GM12864 (cell line): ENCODE data around the gene IFIT3.

Source experiments
- DNase-seq: peaks from one replicate; pipeline ENCODE4 v3.0.0-alpha.2; 2011; ENCODE audit warnings: low read depth
- H3K4me3 ChIP-seq: 2 replicates; pipeline ENCODE4 v1.5.1; 2011; ENCODE audit warnings: mild to moderate bottlenecking, low read depth, low read length, control low read depth
- CTCF ChIP-seq: IDR thresholded peaks from 2 replicates; pipeline ENCODE4 v1.5.1; 2011; ENCODE audit warnings: low read depth, mild to moderate bottlenecking, moderate library complexity, low read length, control low read depth, inconsistent platforms; ENCODE audit errors: missing control alignments

Gene IFIT3, protein sequence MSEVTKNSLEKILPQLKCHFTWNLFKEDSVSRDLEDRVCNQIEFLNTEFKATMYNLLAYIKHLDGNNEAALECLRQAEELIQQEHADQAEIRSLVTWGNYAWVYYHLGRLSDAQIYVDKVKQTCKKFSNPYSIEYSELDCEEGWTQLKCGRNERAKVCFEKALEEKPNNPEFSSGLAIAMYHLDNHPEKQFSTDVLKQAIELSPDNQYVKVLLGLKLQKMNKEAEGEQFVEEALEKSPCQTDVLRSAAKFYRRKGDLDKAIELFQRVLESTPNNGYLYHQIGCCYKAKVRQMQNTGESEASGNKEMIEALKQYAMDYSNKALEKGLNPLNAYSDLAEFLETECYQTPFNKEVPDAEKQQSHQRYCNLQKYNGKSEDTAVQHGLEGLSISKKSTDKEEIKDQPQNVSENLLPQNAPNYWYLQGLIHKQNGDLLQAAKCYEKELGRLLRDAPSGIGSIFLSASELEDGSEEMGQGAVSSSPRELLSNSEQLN

DNA sequence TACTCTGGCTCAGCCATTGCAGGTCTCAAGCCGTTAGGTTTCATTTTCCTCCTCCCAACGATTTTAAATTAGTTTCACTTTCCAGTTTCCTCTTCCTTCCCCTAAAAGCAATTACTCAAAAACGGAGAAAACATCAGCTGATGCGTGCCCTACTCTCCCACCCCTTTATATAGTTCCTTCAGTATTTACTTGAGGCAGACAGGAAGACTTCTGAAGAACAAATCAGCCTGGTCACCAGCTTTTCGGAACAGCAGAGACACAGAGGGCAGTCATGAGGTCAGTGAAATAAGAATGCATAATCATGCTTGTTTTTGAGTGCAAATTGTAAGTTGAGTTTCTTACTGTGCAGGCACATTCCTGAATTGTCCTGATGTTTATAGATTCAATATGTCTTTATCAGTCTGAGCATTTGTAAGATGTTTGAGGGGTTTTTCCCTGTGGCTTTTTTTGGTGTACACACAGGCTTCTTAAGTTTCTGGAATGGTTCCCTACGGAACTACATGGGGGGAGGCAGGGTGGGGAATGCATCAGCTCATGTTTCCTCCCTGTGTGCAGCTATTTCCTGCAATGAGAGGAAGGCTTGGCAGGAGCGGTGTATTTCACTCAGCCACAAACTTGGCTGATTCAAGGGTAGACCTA, at the start of gene IFIT3:
IFIT3 (plus strand) TSS at position 195 of the 639 bp plus-strand sequence; CDS start at position 272, 77 bp downstream.
- TF ChIP-seq CTCF = no peak
- DNase-seq = no peak
- peak within 1 kb of the TSS; percentile 54 for H3K4me3 ChIP-seq

DNA sequence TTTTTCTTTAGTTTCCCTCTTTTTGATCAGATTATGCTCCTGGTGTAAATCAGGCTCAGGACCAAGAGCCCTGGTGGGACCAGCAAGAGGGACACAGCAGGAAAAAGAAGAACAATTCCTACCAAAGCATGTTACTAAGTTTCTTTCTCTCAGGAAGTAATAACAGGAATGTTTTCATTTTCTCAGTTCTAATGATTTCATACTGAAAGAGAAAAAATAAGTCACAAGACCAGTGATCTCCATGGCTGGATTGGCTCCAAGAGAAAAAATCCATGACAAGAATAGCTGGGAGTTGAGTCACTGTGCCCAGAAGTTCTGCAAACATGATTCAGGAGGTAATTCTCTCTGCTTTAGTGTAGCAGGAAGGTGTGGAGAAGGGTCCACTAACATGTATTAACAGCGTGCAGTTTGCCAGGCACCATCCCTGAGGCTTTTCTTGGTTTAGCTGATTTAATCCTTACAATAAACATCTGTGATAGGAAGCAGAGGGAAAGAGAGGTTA, 49.7 kb upstream of the IFIT3 start:
- TF ChIP-seq CTCF = no peak
- DNase-seq = no peak

GRCh38 chr10:89278900-89279392, 48.9 kb upstream of the IFIT3 start:
- TF ChIP-seq CTCF = no peak

More for the DNA sequence above, 49.7 kb upstream of the IFIT3 start:
- no peak overlapping the region for H3K4me3 ChIP-seq

DNA sequence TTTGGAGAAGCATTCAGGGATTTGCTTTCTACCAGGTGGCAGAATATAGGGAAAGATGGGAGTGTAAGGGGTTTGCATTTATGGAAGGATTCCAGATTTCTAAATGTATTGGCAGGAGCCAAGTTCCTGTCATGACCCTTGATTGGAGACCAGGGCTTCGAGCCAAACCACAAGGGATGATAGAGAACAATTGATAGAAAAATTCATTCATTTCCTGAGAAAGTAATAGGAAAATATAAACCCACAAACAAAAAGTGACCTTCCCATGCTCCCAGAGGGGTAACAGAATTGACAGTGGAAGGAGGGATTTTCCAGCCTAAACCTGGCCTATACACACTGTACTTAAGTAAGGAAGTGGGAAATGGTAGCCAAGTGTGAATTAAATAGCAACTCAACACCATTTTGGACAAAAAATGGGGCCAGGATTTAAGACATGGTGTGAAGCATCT, 48.4 kb upstream of the IFIT3 start:
- TF ChIP-seq CTCF = no peak
- no peak for DNase-seq
- no peak overlapping the region for H3K4me3 ChIP-seq

More at GRCh38 chr10:89278900-89279392, 48.9 kb upstream of the IFIT3 start:
- H3K4me3 ChIP-seq = no peak overlapping the region
- DNase-seq = no peak

DNA sequence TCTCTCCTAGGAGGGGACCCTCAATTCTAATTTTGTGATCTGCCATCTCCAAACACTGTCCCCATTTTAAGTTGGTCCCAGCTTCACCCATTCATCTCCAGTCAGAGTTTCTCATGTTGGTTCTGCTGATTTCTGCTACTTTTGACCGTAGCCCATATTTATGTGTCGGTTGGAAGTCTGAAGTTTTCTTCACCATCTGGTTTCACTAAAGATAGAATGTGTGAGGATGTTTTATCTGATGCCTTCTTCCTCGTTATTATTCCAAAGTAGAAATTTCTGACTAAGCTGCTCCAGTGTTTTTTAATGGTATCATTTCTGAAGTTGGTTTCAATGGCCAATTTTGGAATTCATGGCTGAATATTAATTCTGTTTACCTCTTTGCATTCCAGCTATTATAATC, 47.3 kb upstream of the IFIT3 start:
- DNase-seq = no peak
- H3K4me3 ChIP-seq = no peak overlapping the region
- TF ChIP-seq CTCF = no peak

- no peak for DNase-seq
Measured at GRCh38 chr10:89281606-89282395, 46.0 kb upstream of the IFIT3 start.

More at GRCh38 chr10:89281606-89282395, 46.0 kb upstream of the IFIT3 start:
- no peak for TF ChIP-seq CTCF
- no peak overlapping the region for H3K4me3 ChIP-seq
